Adrenal gland (tissue), 5 donors: ENCODE results near the gene HGF.

Experiments used
- POLR2A ChIP-seq, 2 donors: fragments of 450-650 bp; IDR thresholded peaks; one replicate each; pipeline ENCODE4 v1.6.1; 2017; ENCODE audit warnings: antibody characterized with exemption in 2 of 2, mild to moderate bottlenecking in 2 of 2, moderate library complexity in 1 of 2
- TF ChIP-seq, protein P1 (sequence below), 6 experiments: fragments of 450-650 bp in 4 of 6; fragments of 200-600 bp in 2 of 6; sonication (generic) in 1 of 6; IDR thresholded peaks; 1 replicate in 5 of 6; 2 replicates in 1 of 6; pipeline versions ENCODE4 v1.5.1 to v1.8.0; 2016 to 2021; ENCODE audit warnings: antibody characterized with exemption in 6 of 6, mild to moderate bottlenecking in 2 of 6, moderate library complexity in 1 of 6
- donor health status: DM: no; HTN: no; CAD: no.

DNA sequence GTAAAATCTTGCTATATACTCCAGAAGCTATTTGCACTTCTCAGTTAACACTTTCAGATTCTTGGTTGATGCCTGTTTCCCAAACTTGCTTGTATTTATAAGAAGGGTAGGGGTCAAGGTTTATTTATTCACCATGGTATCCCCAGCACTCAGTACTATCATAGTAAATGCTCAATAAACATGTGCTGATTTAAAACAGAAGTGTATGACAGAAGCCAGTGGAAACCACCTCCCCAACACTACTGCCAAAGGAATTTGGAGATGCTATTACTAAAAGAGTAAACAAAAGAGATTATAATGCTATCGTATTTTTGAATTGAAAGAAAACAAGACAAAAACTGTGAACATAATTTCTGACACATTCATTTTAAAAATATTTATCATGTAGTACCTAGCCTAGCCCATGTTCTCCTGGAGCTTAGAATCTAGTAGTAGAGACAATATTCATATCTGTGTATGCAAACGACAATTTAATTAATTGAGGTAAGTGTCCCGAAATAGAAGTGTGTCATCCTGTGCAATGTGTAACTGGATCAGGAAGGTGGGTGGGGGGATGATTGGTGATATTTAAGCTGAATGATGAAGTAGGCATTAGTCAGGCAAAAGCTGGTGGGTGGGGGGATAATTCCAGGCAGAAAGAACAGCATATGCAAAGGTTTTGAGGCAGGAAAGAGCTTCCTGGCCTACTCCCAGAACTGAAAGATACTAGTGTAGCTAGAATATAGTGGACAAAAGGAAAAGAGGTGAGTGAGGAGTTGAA lies 77.5 kb downstream of the HGF start:
- TF ChIP-seq, protein P1, sequence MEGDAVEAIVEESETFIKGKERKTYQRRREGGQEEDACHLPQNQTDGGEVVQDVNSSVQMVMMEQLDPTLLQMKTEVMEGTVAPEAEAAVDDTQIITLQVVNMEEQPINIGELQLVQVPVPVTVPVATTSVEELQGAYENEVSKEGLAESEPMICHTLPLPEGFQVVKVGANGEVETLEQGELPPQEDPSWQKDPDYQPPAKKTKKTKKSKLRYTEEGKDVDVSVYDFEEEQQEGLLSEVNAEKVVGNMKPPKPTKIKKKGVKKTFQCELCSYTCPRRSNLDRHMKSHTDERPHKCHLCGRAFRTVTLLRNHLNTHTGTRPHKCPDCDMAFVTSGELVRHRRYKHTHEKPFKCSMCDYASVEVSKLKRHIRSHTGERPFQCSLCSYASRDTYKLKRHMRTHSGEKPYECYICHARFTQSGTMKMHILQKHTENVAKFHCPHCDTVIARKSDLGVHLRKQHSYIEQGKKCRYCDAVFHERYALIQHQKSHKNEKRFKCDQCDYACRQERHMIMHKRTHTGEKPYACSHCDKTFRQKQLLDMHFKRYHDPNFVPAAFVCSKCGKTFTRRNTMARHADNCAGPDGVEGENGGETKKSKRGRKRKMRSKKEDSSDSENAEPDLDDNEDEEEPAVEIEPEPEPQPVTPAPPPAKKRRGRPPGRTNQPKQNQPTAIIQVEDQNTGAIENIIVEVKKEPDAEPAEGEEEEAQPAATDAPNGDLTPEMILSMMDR (IDR thresholded peaks at IDR 0.05) = no peak
- TF ChIP-seq POLR2A (IDR thresholded peaks at IDR 0.05) = no peak
